OCI-LY3 (cell line): ENCODE data around the gene EPHA6.

Source experiments
- H2AFZ ChIP-seq: fragments of 200-600, 300-600 bp; shearing (Covaris generic); 2 replicates; pipeline ENCODE4 v1.6.0; 2014; ENCODE audit warnings: antibody characterized with exemption, low read depth, low read length
- H3K27ac ChIP-seq: fragments of 200-600, 300-600 bp; sonication (generic); 2 replicates; pipeline ENCODE4 v1.5.1; 2014; ENCODE audit warnings: mild to moderate bottlenecking, low read length, moderate library complexity, mixed read lengths
- H3K27me3 ChIP-seq: fragments of 200-600, 300-600 bp; sonication (generic); 2 replicates; pipeline ENCODE4 v1.6.1; 2014; ENCODE audit warnings: low read depth, low read length, mixed read lengths
- H3K36me3 ChIP-seq: fragments of 200-600, 300-600 bp; sonication (generic); replicated peaks from 2 replicates; pipeline ENCODE3; 2014; ENCODE audit warnings: low read depth, low read length, mixed read lengths
- H3K4me1 ChIP-seq: fragments of 300-600, 200-600 bp; sonication (generic); 2 replicates; pipeline ENCODE4 v1.6.1; 2014; ENCODE audit warnings: low read length, mixed read lengths
- H3K4me2 ChIP-seq: fragments of 200-600, 300-600 bp; sonication (generic); 2 replicates; pipeline ENCODE4 v1.6.1; 2014; ENCODE audit warnings: low read length, mixed read lengths
- H3K4me3 ChIP-seq: fragments of 300-600, 200-600 bp; sonication (generic); 2 replicates; pipeline ENCODE4 v1.5.1; 2014; ENCODE audit warnings: antibody characterized with exemption, mild to moderate bottlenecking, low read length, moderate library complexity
- H3K79me2 ChIP-seq: fragments of 300-600, 200-600 bp; shearing (Covaris generic); 2 replicates; pipeline ENCODE4 v1.6.1; 2014; ENCODE audit warnings: mild to moderate bottlenecking, low read length, mixed read lengths
- H3K9ac ChIP-seq: fragments of 300-600, 200-600 bp; shearing (Covaris generic); 2 replicates; pipeline ENCODE4 v1.6.0; 2014; ENCODE audit warnings: mild to moderate bottlenecking, low read length, moderate library complexity
- H3K9me3 ChIP-seq: fragments of 200-600, 300-600 bp; shearing (Covaris generic); 2 replicates; pipeline ENCODE4 v1.6.1; 2014; ENCODE audit warnings: low read length, mixed read lengths; ENCODE audit not compliant: insufficient read depth
- H4K20me1 ChIP-seq: fragments of 200-600, 300-600 bp; sonication (generic); 2 replicates; pipeline ENCODE4 v1.6.1; 2016; ENCODE audit warnings: low read length, mixed read lengths; ENCODE audit not compliant: insufficient read depth
- CTCF ChIP-seq: fragments of 200-600, 300-600 bp; sonication (generic); IDR thresholded peaks from 2 replicates; pipeline ENCODE4 v1.5.1; 2014; ENCODE audit warnings: antibody characterized with exemption, low read length, low read depth
- EZH2phosphoT487 ChIP-seq: fragments of 200-600 bp; shearing (Covaris generic); IDR thresholded peaks from 2 replicates; pipeline ENCODE4 v1.6.1; 2018; ENCODE audit warnings: antibody characterized with exemption, mixed run types, low read depth

The EPHA6 gene

GRCh38 chr3:96865605-96866004 is 51.2 kb downstream of the EPHA6 start:
- Histone ChIP-seq H4K20me1 (no peaks in the 10 kb centered on the region), H3K36me3 (no peaks in the 10 kb centered on the region), H3K4me1 (peaks cover 5% of the 10 kb centered on the region; the same call in 1 of the 2 replicates), H2AFZ (no peak overlapping the region), H3K27me3 (no peaks in the 10 kb centered on the region), H3K4me3 (no peak overlapping the region), H3K79me2 (no peaks in the 10 kb centered on the region), H3K4me2 (no peak overlapping the region), H3K27ac (no peak overlapping the region), H3K9me3 (no peaks in the 10 kb centered on the region), H3K9ac (no peak overlapping the region)
- no peak for TF ChIP-seq EZH2phosphoT487
- TF ChIP-seq CTCF: no peak

GRCh38 chr3:96869316-96869715 is 54.9 kb downstream of the EPHA6 start:
- no peaks in the 10 kb centered on the region for H3K36me3 ChIP-seq
- no peaks in the 10 kb centered on the region for H3K27me3 ChIP-seq
- no peak for TF ChIP-seq CTCF
- TF ChIP-seq EZH2phosphoT487: no peak

GRCh38 chr3:96877510-96877909 is 63.1 kb downstream of the EPHA6 start:
- H3K36me3 ChIP-seq: no peaks in the 10 kb centered on the region
- H2AFZ ChIP-seq: no peak overlapping the region
- no peak for TF ChIP-seq CTCF
- no peak for TF ChIP-seq EZH2phosphoT487
- H3K9ac ChIP-seq: no peak overlapping the region
- no peak overlapping the region for H3K4me3 ChIP-seq
- no peak overlapping the region for H3K27ac ChIP-seq
- no peaks in the 10 kb centered on the region for H3K4me1 ChIP-seq
- no peaks in the 10 kb centered on the region for H3K79me2 ChIP-seq
- H3K27me3 ChIP-seq: no peaks in the 10 kb centered on the region
- H4K20me1 ChIP-seq: no peaks in the 10 kb centered on the region
- H3K9me3 ChIP-seq: no peaks in the 10 kb centered on the region
- H3K4me2 ChIP-seq: no peak overlapping the region

More at GRCh38 chr3:96869316-96869715, 54.9 kb downstream of the EPHA6 start:
- H4K20me1 ChIP-seq: no peaks in the 10 kb centered on the region
- H3K4me1 ChIP-seq: peaks cover 5% of the 10 kb centered on the region; the same call in 1 of the 2 replicates
- H3K9ac ChIP-seq: no peak overlapping the region
- no peak overlapping the region for H3K27ac ChIP-seq
- no peak overlapping the region for H2AFZ ChIP-seq
- H3K4me3 ChIP-seq: no peak overlapping the region
- H3K9me3 ChIP-seq: no peaks in the 10 kb centered on the region
- H3K4me2 ChIP-seq: no peak overlapping the region
- H3K79me2 ChIP-seq: no peaks in the 10 kb centered on the region

GRCh38 chr3:96900031-96900430 is 85.6 kb downstream of the EPHA6 start:
- Histone ChIP-seq H3K27ac (no peak overlapping the region), H4K20me1 (no peaks in the 10 kb centered on the region), H3K4me3 (no peak overlapping the region), H3K4me2 (no peak overlapping the region), H2AFZ (no peak overlapping the region), H3K4me1 (no peaks in the 10 kb centered on the region), H3K36me3 (no peaks in the 10 kb centered on the region), H3K27me3 (no peaks in the 10 kb centered on the region), H3K9me3 (no peaks in the 10 kb centered on the region), H3K9ac (no peak overlapping the region), H3K79me2 (no peaks in the 10 kb centered on the region)
- TF ChIP-seq EZH2phosphoT487: no peak
- TF ChIP-seq CTCF: no peak
